Trophoblast cell (in vitro differentiated cells and primary cell): Measurements from ENCODE around the gene NEAT1.

Source experiments
- DNase-seq, 2 donors: peaks; one replicate each; pipeline ENCODE4 v3.0.0-alpha.2; 2016
- H2AFZ ChIP-seq: 2 replicates; pipeline ENCODE4 v1.6.1; 2013; ENCODE audit warnings: low read length, moderate library complexity, mild to moderate bottlenecking; ENCODE audit not compliant: insufficient read depth, poor library complexity
- H2AK5ac ChIP-seq: 2 replicates; pipeline ENCODE4 v1.6.1; 2013; ENCODE audit warnings: mild to moderate bottlenecking, low read length
- H2BK120ac ChIP-seq: 2 replicates; pipeline ENCODE4 v1.6.1; 2013; ENCODE audit warnings: low read length, mild to moderate bottlenecking, moderate library complexity; ENCODE audit not compliant: insufficient read depth, poor library complexity
- H2BK12ac ChIP-seq: 2 replicates; pipeline ENCODE4 v1.6.1; 2013; ENCODE audit warnings: mild to moderate bottlenecking, low read length, moderate library complexity
- H2BK5ac ChIP-seq: 2 replicates; pipeline ENCODE4 v1.6.1; 2013; ENCODE audit warnings: low read length, low read depth, moderate library complexity, mild to moderate bottlenecking; ENCODE audit not compliant: poor library complexity
- H3K14ac ChIP-seq: 2 replicates; pipeline ENCODE4 v1.6.1; 2013; ENCODE audit warnings: mild to moderate bottlenecking, low read length
- H3K18ac ChIP-seq: 2 replicates; pipeline ENCODE4 v1.6.1; 2013; ENCODE audit warnings: mild to moderate bottlenecking, low read length
- H3K23ac ChIP-seq: 2 replicates; pipeline ENCODE4 v1.6.1; 2013; ENCODE audit warnings: low read length
- H3K27ac ChIP-seq: 2 replicates; pipeline ENCODE4 v1.5.1; 2013; ENCODE audit warnings: low read depth, mild to moderate bottlenecking, inconsistent platforms, low read length, moderate library complexity
- H3K27me3 ChIP-seq: 2 replicates; pipeline ENCODE4 v1.6.1; 2013; ENCODE audit warnings: inconsistent platforms, mild to moderate bottlenecking, low read length, moderate library complexity; ENCODE audit not compliant: insufficient read depth
- H3K36me3 ChIP-seq, 2 experiments: 1 replicate in 1 of 2; 2 replicates in 1 of 2; pipeline ENCODE4 v1.6.1; 2013; ENCODE audit warnings: low read length in 2 of 2, mild to moderate bottlenecking in 2 of 2, moderate library complexity in 1 of 2; ENCODE audit not compliant: insufficient read depth in 2 of 2, control insufficient read depth in 1 of 2
- H3K4ac ChIP-seq: 2 replicates; pipeline ENCODE4 v1.6.1; 2013; ENCODE audit warnings: low read depth, mild to moderate bottlenecking, low read length, moderate library complexity
- H3K4me1 ChIP-seq, 2 experiments: 1 replicate in 1 of 2; 2 replicates in 1 of 2; pipeline ENCODE4 v1.6.1; 2013; ENCODE audit warnings: low read length in 2 of 2, mild to moderate bottlenecking in 2 of 2, moderate library complexity in 1 of 2; ENCODE audit not compliant: insufficient read depth in 2 of 2, control insufficient read depth in 1 of 2
- H3K4me2 ChIP-seq: 2 replicates; pipeline ENCODE4 v1.6.1; 2013; ENCODE audit warnings: inconsistent platforms, mild to moderate bottlenecking, low read length, moderate library complexity
- H3K4me3 ChIP-seq: 2 replicates; pipeline ENCODE4 v1.5.1; 2013; ENCODE audit warnings: mild to moderate bottlenecking, low read depth, low read length, inconsistent platforms
- H3K79me1 ChIP-seq: one replicate; pipeline ENCODE4 v1.6.1; 2013; ENCODE audit warnings: low read length
- H3K79me2 ChIP-seq: 2 replicates; pipeline ENCODE4 v1.6.1; 2013; ENCODE audit warnings: low read length, mild to moderate bottlenecking; ENCODE audit not compliant: control insufficient read depth, insufficient read depth, poor library complexity
- H3K9ac ChIP-seq: 2 replicates; pipeline ENCODE4 v1.6.1; 2013; ENCODE audit warnings: mild to moderate bottlenecking, low read length
- H3K9me3 ChIP-seq: 2 replicates; pipeline ENCODE4 v1.6.1; 2013; ENCODE audit warnings: low read depth, mild to moderate bottlenecking, control low read depth, inconsistent platforms, low read length; ENCODE audit not compliant: insufficient read depth
- H4K12ac ChIP-seq: 2 replicates; pipeline ENCODE4 v1.6.1; 2013; ENCODE audit warnings: low read depth, mild to moderate bottlenecking, low read length, moderate library complexity
- H4K8ac ChIP-seq: 2 replicates; pipeline ENCODE4 v1.6.1; 2013; ENCODE audit warnings: low read depth, mild to moderate bottlenecking, low read length, moderate library complexity
- H4K91ac ChIP-seq: one replicate; pipeline ENCODE4 v1.6.1; 2013; ENCODE audit warnings: low read depth, mild to moderate bottlenecking, low read length, moderate library complexity
- WGBS: extraction: QIAGEN DNeasy Blood & Tissue Kit; methylation state at CpG from one replicate; pipeline ENCODE4 v1.1.7; 2013; ENCODE audit warnings: missing lambda C conversion rate; ENCODE audit not compliant: insufficient read length, insufficient coverage; ENCODE audit errors: extremely low coverage; 5-methylcytosine and 5-hydroxymethylcytosine counted together

Gene NEAT1

GRCh38 chr11:65425971-65426838, 3.6 kb downstream of the NEAT1 start:
- Histone ChIP-seq H3K79me1 (peaks cover 27% of the 10 kb centered on the region), H3K9ac (no peak overlapping the region), H2BK5ac (no peak overlapping the region), H2AFZ (no peak overlapping the region), H2AK5ac (no peak overlapping the region), H4K12ac (no peak overlapping the region), H3K4me1 (peaks cover 32 to 47% of the 10 kb centered on the region in 2 experiments), H3K27me3 (no peaks in the 10 kb centered on the region), H3K27ac (peak overlapping the region; percentile 77), H3K4me2 (peak overlapping the region; percentile 56), H3K36me3 (peaks cover 5 to 9% of the 10 kb centered on the region in 2 experiments), H3K79me2 (peaks cover 45% of the 10 kb centered on the region), H3K23ac (no peak overlapping the region), H2BK12ac (no peak overlapping the region), H4K91ac (no peak overlapping the region), H3K14ac (no peak overlapping the region), H3K18ac (no peak overlapping the region), H4K8ac (no peak overlapping the region), H3K4me3 (no peak overlapping the region), H3K9me3 (no peaks in the 10 kb centered on the region), H2BK120ac (no peak overlapping the region), H3K4ac (peak overlapping the region; percentile 24)
- peak; percentile 52 to 94 for DNase-seq
- WGBS: no CpG with 5 or more reads among the region's 9 CpGs

DNA sequence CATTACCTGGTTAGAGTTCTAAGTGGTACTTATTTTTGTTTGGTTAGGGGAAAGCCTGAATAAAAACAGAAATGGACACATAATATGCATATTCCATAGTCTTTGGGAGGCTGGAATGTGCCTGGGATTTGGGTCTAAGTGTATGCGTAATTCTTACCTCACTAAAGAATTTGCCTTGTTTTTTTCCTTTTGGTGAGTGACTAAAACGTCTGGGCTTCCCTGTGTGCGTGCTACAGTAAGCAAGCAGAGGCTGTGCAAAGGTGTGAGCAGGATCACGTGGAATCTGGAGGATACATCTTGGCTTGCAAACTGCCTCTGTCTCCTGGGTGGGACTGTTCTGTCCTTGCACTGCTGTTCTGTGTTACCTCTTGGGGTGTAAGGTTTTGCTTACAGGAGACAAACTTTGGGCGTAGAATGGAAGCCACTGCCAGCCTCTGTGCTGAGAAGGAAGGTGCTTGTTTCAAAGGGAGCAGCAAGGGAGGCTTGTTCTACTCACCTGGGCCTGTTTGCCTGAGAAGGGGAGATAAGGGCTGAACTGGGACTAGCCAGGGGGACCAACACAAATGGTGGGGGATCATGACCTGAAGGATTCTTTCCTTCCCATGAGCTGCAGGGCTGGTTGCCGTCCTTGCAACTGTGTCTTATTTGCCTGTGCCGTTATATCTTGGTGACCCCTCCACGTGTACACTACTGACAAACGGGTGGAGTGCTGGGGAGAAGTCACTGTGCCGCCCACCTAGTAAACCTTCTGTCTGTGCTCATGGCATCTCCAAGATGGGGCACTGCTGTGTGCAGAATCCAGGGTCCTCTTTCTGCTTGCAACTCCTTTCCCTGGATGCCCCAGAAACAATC, 4.5 kb downstream of the NEAT1 start:
- no peak overlapping the region for H4K12ac ChIP-seq
- peak overlapping the region; percentile 10 for H3K4me3 ChIP-seq
- H3K27ac ChIP-seq: peak overlapping the region; percentile 77
- H2AFZ ChIP-seq: no peak overlapping the region
- H3K4me1 ChIP-seq: peaks cover 24 to 40% of the 10 kb centered on the region in 2 experiments
- H3K23ac ChIP-seq: no peak overlapping the region
- WGBS: no CpG with 5 or more reads among the region's 10 CpGs
- peak overlapping the region; percentile 28 for H2AK5ac ChIP-seq
- peak overlapping the region; percentile 62 for H3K18ac ChIP-seq
- peak overlapping the region; percentile 48 for H4K91ac ChIP-seq
- peak overlapping the region; percentile 27 for H2BK5ac ChIP-seq
- H3K14ac ChIP-seq: peak overlapping the region; percentile 46
- peaks cover 5 to 9% of the 10 kb centered on the region in 2 experiments for H3K36me3 ChIP-seq
- peaks cover 19% of the 10 kb centered on the region for H3K79me1 ChIP-seq
- H2BK120ac ChIP-seq: peak overlapping the region; percentile 45
- H3K4me2 ChIP-seq: peak overlapping the region; percentile 42
- no peaks in the 10 kb centered on the region for H3K27me3 ChIP-seq
- H2BK12ac ChIP-seq: peak overlapping the region; percentile 20
- H3K79me2 ChIP-seq: peaks cover 38% of the 10 kb centered on the region
- H3K9me3 ChIP-seq: no peaks in the 10 kb centered on the region
- H3K4ac ChIP-seq: peak overlapping the region; percentile 3
- peak overlapping the region; percentile 24 for H4K8ac ChIP-seq
- peak overlapping the region; percentile 13 for H3K9ac ChIP-seq
- peak; percentile 83 to 95 for DNase-seq

GRCh38 chr11:65427691-65428577, 5.3 kb downstream of the NEAT1 start:
- Histone ChIP-seq H3K4me1 (peaks cover 22 to 36% of the 10 kb centered on the region in 2 experiments), H3K27me3 (no peaks in the 10 kb centered on the region), H2AFZ (no peak overlapping the region), H2AK5ac (no peak overlapping the region), H3K79me2 (peaks cover 33% of the 10 kb centered on the region), H3K4me2 (peak overlapping the region; percentile 42), H3K14ac (no peak overlapping the region), H3K18ac (no peak overlapping the region), H4K91ac (no peak overlapping the region), H2BK12ac (peak overlapping the region; percentile 36), H3K79me1 (peaks cover 12% of the 10 kb centered on the region), H2BK120ac (peak overlapping the region; percentile 45), H3K23ac (no peak overlapping the region), H3K27ac (peak overlapping the region; percentile 76), H3K9ac (no peak overlapping the region), H3K9me3 (no peaks in the 10 kb centered on the region), H3K36me3 (peaks cover 5 to 9% of the 10 kb centered on the region in 2 experiments), H3K4ac (peak overlapping the region; percentile 76), H2BK5ac (peak overlapping the region; percentile 27), H4K8ac (no peak overlapping the region), H3K4me3 (no peak overlapping the region), H4K12ac (no peak overlapping the region)
- no CpG with 5 or more reads among the region's 11 CpGs for WGBS
- peak; percentile 59 to 79 for DNase-seq
